ENCODE data around the gene MAN2A2. TPM values are rescaled to one million over a fixed set of nuclear protein-coding genes. Genes with fewer than 3 reads are reported as not detected.
A peak's percentile ranks its signal among the peaks of the same experiment; 100 is the strongest.

MAN2A2 gene
- total RNA-seq, 1 donor from 2014 or later = 51.4 TPM

DNA sequence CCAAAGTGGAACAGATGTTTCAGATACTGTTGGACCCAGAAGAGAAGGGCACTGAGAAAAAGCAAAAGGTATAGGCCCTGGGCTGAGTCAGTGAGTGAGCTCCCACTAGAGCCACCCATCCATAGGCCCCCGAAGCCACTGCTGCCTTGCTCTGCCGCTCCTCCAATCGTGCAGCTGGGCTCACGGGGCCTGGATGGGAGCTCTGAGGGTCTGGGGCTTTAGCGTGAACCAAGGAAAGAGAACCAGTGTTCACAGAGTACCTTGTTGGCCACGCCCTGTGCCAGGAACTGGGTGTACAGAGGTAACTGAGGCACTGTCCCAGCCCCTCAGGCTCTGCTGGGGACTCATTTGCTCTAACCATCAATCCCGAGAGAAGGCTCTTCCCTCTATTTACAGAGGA is 36.7 kb downstream of the MAN2A2 start:
- TF ChIP-seq, protein P1, sequence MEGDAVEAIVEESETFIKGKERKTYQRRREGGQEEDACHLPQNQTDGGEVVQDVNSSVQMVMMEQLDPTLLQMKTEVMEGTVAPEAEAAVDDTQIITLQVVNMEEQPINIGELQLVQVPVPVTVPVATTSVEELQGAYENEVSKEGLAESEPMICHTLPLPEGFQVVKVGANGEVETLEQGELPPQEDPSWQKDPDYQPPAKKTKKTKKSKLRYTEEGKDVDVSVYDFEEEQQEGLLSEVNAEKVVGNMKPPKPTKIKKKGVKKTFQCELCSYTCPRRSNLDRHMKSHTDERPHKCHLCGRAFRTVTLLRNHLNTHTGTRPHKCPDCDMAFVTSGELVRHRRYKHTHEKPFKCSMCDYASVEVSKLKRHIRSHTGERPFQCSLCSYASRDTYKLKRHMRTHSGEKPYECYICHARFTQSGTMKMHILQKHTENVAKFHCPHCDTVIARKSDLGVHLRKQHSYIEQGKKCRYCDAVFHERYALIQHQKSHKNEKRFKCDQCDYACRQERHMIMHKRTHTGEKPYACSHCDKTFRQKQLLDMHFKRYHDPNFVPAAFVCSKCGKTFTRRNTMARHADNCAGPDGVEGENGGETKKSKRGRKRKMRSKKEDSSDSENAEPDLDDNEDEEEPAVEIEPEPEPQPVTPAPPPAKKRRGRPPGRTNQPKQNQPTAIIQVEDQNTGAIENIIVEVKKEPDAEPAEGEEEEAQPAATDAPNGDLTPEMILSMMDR (IDR thresholded peaks at IDR 0.05) = no peak
- no peak overlapping the region for H3K4me3 Mint-ChIP-seq (ENCODE audit: unreplicated experiment)
- no peak overlapping the region for H3K27ac Mint-ChIP-seq (ENCODE audit: unreplicated experiment)
- H3K36me3 Mint-ChIP-seq (ENCODE audit: low read depth) = peaks cover 23% of the 10 kb centered on the region
- H3K9me3 Mint-ChIP-seq (ENCODE audit: low read depth) = no peaks in the 10 kb centered on the region
- H3K4me1 Mint-ChIP-seq (ENCODE audit: low read depth) = peaks cover 15% of the 10 kb centered on the region
- H3K27me3 Mint-ChIP-seq (ENCODE audit: low read depth) = no peaks in the 10 kb centered on the region
- DNase-seq (ENCODE audit: low spot score) = no peak

DNA sequence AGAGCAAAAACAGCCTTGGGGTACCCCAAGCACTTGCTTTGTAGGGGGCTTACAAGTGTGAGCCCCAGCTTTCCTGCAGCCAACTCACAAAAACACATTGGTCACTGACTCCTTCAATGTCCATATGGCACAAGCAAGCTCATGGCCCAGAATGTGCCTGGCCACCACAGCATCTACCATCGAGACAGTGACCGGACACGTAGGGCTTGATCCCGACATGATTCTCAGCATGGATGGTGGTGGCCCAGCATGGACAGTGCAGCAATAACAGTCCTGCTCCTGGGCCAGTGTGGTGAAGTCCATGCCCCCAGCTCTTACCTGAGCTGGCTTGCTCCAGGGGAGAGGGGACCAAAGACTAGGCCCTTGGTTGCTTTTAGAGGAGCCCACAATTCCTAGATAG is 37.9 kb downstream of the MAN2A2 start:
- Mint-ChIP-seq H3K27me3 (ENCODE audit: low read depth) (no peaks in the 10 kb centered on the region), H3K36me3 (ENCODE audit: low read depth) (peaks cover 27% of the 10 kb centered on the region), H3K9me3 (ENCODE audit: low read depth) (no peaks in the 10 kb centered on the region), H3K4me1 (ENCODE audit: low read depth) (peaks cover 9% of the 10 kb centered on the region), H3K27ac (ENCODE audit: unreplicated experiment) (no peak overlapping the region), H3K4me3 (ENCODE audit: unreplicated experiment) (no peak overlapping the region)
- TF ChIP-seq, protein P1 (IDR thresholded peaks at IDR 0.05) = no peak
- no peak for DNase-seq (ENCODE audit: low spot score)

DNA sequence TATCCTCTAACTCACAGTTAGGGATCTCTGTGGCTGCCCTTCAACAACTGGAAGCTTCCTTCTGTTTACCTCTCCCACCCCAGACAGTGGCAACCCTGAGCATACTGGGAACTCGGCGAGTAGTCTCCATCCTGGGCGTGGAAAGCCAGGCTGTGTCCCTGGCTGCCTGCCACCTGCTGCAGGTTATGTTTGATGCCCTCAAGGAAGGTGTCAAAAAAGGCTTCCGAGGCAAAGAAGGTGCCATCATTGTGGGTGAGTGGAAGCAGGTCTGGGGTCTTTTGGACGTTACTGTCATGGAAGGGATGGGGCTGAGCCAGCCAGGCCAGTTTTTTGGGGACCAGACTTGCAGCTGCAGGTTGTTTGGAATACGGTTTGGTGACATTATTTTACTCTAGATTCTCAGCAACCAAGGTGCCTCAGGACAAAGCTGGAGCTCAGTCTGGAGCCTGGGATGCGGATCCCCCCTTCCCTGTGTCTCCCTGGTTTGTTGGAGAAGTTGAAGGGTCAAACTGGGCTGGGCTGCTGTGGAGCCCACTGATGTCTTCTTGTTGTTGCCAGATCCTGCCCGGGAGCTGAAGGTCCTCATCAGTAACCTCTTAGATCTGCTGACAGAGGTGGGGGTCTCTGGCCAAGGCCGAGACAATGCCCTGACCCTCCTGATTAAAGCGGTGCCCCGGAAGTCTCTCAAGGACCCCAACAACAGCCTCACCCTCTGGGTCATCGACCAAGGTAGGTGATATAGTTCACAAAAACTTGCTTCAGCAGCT is 39.4 kb downstream of the MAN2A2 start:
- Mint-ChIP-seq H3K27me3 (ENCODE audit: low read depth) (no peaks in the 10 kb centered on the region), H3K4me3 (ENCODE audit: unreplicated experiment) (no peak overlapping the region), H3K36me3 (ENCODE audit: low read depth) (peaks cover 31% of the 10 kb centered on the region), H3K4me1 (ENCODE audit: low read depth) (no peaks in the 10 kb centered on the region), H3K27ac (ENCODE audit: unreplicated experiment) (no peak overlapping the region), H3K9me3 (ENCODE audit: low read depth) (no peaks in the 10 kb centered on the region)
- TF ChIP-seq, protein P1 (IDR thresholded peaks at IDR 0.05) = no peak
- DNase-seq (ENCODE audit: low spot score) = peak; percentile 56

DNA sequence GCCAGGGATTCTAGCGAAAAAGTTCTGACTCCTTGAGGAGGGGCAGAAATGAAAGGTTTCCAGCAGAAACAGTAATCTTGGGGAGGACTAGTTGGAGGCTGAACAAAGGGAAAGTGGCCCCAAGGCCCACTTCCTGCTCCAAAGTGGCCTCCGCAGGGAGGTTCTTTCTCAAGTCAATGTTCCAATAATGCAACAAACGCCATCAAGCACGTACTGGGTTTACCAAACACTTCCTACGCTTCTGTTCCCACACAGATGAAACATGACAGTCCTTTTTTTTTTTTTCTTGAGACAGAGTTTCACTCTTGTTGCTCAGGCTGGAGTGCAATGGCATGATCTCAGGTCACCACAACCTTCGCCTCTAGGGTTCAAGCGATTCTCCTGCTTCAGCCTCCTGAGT is 42.0 kb downstream of the MAN2A2 start:
- Mint-ChIP-seq H3K4me1 (ENCODE audit: low read depth) (no peaks in the 10 kb centered on the region), H3K27ac (ENCODE audit: unreplicated experiment) (no peak overlapping the region), H3K36me3 (ENCODE audit: low read depth) (peaks cover 33% of the 10 kb centered on the region), H3K9me3 (ENCODE audit: low read depth) (no peaks in the 10 kb centered on the region), H3K27me3 (ENCODE audit: low read depth) (no peaks in the 10 kb centered on the region), H3K4me3 (ENCODE audit: unreplicated experiment) (no peak overlapping the region)
- TF ChIP-seq, protein P1 (IDR thresholded peaks at IDR 0.05) = no peak
- DNase-seq (ENCODE audit: low spot score) = no peak

DNA sequence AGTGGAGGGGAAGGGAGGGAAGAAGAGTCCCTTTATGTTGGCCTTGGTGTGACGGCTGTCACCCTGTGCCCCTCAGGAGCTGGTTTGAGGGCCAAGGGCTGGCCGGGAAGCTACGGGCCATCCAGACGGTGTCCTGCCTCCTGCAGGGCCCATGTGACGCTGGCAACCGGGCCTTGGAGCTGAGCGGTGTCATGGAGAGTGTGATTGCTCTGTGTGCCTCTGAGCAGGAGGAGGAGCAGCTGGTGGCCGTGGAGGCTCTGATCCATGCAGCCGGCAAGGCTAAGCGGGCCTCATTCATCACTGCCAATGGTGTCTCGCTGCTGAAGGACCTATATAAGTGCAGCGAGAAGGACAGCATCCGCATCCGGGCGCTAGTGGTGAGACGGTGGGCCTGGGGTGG is 43.4 kb downstream of the MAN2A2 start:
- TF ChIP-seq, protein P1 (IDR thresholded peaks at IDR 0.05) = no peak
- Mint-ChIP-seq H3K36me3 (ENCODE audit: low read depth) (peaks cover 26% of the 10 kb centered on the region), H3K9me3 (ENCODE audit: low read depth) (no peaks in the 10 kb centered on the region), H3K27me3 (ENCODE audit: low read depth) (no peaks in the 10 kb centered on the region), H3K27ac (ENCODE audit: unreplicated experiment) (no peak overlapping the region), H3K4me3 (ENCODE audit: unreplicated experiment) (no peak overlapping the region), H3K4me1 (ENCODE audit: low read depth) (no peaks in the 10 kb centered on the region)
- DNase-seq (ENCODE audit: low spot score) = no peak
